ENCODE data around the gene DENND4B. TPM values are rescaled to one million over a fixed set of nuclear protein-coding genes. Genes with fewer than 3 reads are reported as not detected.

DENND4B gene
- total and polyA plus RNA-seq, 9 of the 15 experiments (the other 6 are each of a cell fraction or from before 2014, with no cell fraction given), result 9.5 to 80.5 (median 23.1) TPM

- no peaks in the 10 kb centered on the region for H3K9me3 ChIP-seq (replicated peaks; ENCODE audit: control insufficient read depth, insufficient read depth, low read depth, low read length)
- no peak overlapping the region for H3K4me3 ChIP-seq
- H3K79me2 ChIP-seq (ENCODE audit: control insufficient read depth, insufficient read depth, low read length), result peaks cover 22% of the 10 kb centered on the region
- in situ Hi-C loops (cut with MboI), result no loop called here
- no peak overlapping the region for H3K27ac ChIP-seq (ENCODE audit: extremely low read depth, low read depth, low read length)
- peaks cover 9% of the 10 kb centered on the region; the same call in 1 of the 2 replicates for H4K20me1 ChIP-seq (replicated peaks; ENCODE audit: control insufficient read depth, insufficient read depth, low read length)
- DNase-seq (ENCODE audit: extremely low read depth in 1 of 4, low spot score in 3 of 4) (no peak), ATAC-seq (no peak), FAIRE-seq (no peak)
- 67% methylated on average over 2 of the region's 2 CpGs for WGBS (ENCODE audit: insufficient coverage, low coverage, missing lambda C conversion rate)
- intact Hi-C loops (cut with micrococcal nuclease), result no loop called here
- no peak overlapping the region for H2AFZ ChIP-seq (ENCODE audit: low read depth, low read length)
- peaks cover 5 to 14% of the 10 kb centered on the region in 2 experiments for H3K4me1 ChIP-seq (replicated peaks in 1 of 2; ENCODE audit: control insufficient read depth in 2 of 2, insufficient read depth in 2 of 2, low read length in 2 of 2)
- no peaks in the 10 kb centered on the region for H3K9me1 ChIP-seq (ENCODE audit: control insufficient read depth, insufficient read depth, low read length)
- H3K36me3 ChIP-seq (ENCODE audit: control insufficient read depth, insufficient read depth, low read length), result peaks cover 67% of the 10 kb centered on the region; the same call in 2 of the 3 replicates
- H3K27me3 ChIP-seq (ENCODE audit: control insufficient read depth in 2 of 2, insufficient read depth in 2 of 2, low read length in 2 of 2), result no peaks in the 10 kb centered on the region
- no TSS peak for BruUV-seq (replicated peaks)
- no peak overlapping the region for H3K4me2 ChIP-seq (ENCODE audit: insufficient read depth, low read length)
- peak overlapping the region in 1 of 2 experiments; percentile 20; a peak in 2 of 4 replicates for H3K9ac ChIP-seq (ENCODE audit: insufficient read depth in 1 of 2, low read depth in 2 of 2, low read length in 2 of 2)
- POLR2A ChIA-PET, result no interaction called here
- CTCF ChIA-PET (ENCODE audit: low intra/inter-chr PET ratio), result no interaction called here
- no peak for TF ChIP-seq ETV1 (tag; conservative IDR thresholded peaks at IDR 0.05; ENCODE audit: low read depth)
- TF ChIP-seq CREB3 (tag; conservative IDR thresholded peaks at IDR 0.05; ENCODE audit: low read depth), result no peak
- TF ChIP-seq ZNF197 (CRISPR knock-in tag; IDR thresholded peaks at IDR 0.05; ENCODE audit: low read depth), result no peak
- no peak for TF ChIP-seq COPS2 (conservative IDR thresholded peaks at IDR 0.05)
- no peak for TF ChIP-seq TSHZ1 (CRISPR knock-in tag; IDR thresholded peaks at IDR 0.05)
- TF ChIP-seq PCBP1 (IDR thresholded peaks at IDR 0.05; ENCODE audit: low read depth, low read length, poor library complexity, severe bottlenecking), result no peak
- no peak for TF ChIP-seq PHF20 (IDR thresholded peaks at IDR 0.05; ENCODE audit: partially characterized antibody)
- no peak for TF ChIP-seq DACH1 (IDR thresholded peaks at IDR 0.05; ENCODE audit: partially characterized antibody)
- TF ChIP-seq ZHX1 (conservative IDR thresholded peaks at IDR 0.05; ENCODE audit: low read length), result no peak
- TF ChIP-seq MEF2A (IDR thresholded peaks at IDR 0.05; ENCODE audit: control insufficient read depth, low read depth, low read length), result no peak
- no peak for TF ChIP-seq UBTF (IDR thresholded peaks at IDR 0.05; ENCODE audit: borderline replicate concordance in 1 of 2, low read depth in 2 of 2, low read length in 2 of 2)
- no peak for TF ChIP-seq HNRNPUL1 (IDR thresholded peaks at IDR 0.05; ENCODE audit: low read length)
- no peak for TF ChIP-seq GTF2A2 (tag; IDR thresholded peaks at IDR 0.05)
These were observed 5.3 kb upstream of the DENND4B start for GRCh38 chr1:153951801-153952200.

Measured in K562 (cell line).